ENCODE data around the gene FAM98C.

DNA sequence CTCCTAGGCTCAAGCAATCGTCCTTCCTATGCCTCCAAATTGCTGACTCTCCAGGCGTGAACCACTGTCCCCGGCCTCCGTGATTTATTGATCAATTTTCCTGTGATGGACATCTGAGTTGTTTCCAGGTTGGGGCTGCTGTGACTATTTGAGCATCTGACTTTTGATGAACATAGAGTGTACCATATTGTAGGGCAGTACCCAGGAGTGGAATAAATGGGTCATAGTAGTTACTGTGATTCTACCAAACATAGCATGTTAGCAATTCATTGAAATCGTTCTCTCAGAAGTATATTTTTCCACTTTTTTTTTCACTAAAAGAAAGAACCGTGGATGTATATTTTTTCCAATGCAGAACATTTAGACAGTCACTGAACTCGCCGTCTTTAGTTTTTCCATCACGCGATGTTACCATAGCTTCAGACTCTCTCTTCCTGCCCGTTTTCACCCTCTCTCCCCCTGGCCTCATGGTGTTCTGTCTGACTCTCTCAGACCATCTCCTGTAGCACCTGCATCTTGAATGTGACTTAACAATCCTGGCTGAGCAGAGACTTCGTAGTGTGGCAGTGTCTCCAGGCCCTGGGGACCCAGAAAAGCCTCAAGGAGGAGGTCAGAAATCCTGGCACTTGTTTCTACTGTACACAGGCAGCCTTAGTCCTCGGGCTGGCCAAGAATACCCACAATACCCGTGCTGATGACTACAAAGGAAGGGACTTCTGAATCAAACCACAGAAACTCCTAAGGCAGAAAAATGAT, 26.3 kb downstream of the FAM98C start:
- TF ChIP-seq POLR2A (IDR thresholded peaks at IDR 0.05) (no peak), POLR2AphosphoS5 (IDR thresholded peaks at IDR 0.05) (no peak)
- TF ChIP-seq, protein P1, sequence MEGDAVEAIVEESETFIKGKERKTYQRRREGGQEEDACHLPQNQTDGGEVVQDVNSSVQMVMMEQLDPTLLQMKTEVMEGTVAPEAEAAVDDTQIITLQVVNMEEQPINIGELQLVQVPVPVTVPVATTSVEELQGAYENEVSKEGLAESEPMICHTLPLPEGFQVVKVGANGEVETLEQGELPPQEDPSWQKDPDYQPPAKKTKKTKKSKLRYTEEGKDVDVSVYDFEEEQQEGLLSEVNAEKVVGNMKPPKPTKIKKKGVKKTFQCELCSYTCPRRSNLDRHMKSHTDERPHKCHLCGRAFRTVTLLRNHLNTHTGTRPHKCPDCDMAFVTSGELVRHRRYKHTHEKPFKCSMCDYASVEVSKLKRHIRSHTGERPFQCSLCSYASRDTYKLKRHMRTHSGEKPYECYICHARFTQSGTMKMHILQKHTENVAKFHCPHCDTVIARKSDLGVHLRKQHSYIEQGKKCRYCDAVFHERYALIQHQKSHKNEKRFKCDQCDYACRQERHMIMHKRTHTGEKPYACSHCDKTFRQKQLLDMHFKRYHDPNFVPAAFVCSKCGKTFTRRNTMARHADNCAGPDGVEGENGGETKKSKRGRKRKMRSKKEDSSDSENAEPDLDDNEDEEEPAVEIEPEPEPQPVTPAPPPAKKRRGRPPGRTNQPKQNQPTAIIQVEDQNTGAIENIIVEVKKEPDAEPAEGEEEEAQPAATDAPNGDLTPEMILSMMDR (IDR thresholded peaks at IDR 0.05), result no peak

Data from prostate gland (tissue), 2 donors.